HPDE6-E6E7 (cell line): ENCODE measurements around the gene ASIC3.
"Not testable (repeated sequence)": the region's sequence is repeated elsewhere in the genome, so short reads cannot be mapped to it uniquely, and the experiment has no call there.

Experiments
- DNase-seq: peaks from one replicate; pipeline ENCODE4 v3.0.0; 2011; ENCODE audit warnings: missing footprints; ENCODE audit errors: extremely low spot score

Gene ASIC3

GRCh38 chr7:151032936-151033863 is 15.1 kb upstream of the ASIC3 start:
- DNase-seq: no peak

GRCh38 chr7:151033864-151034249 is 14.5 kb upstream of the ASIC3 start:
- DNase-seq: no peak

GRCh38 chr7:151034312-151035025 is 13.9 kb upstream of the ASIC3 start:
- DNase-seq: no peak

- no peak for DNase-seq
These were observed 13.2 kb upstream of the ASIC3 start for GRCh38 chr7:151035026-151035717.

GRCh38 chr7:151035902-151036301 is 12.4 kb upstream of the ASIC3 start:
- DNase-seq: no peak

DNA sequence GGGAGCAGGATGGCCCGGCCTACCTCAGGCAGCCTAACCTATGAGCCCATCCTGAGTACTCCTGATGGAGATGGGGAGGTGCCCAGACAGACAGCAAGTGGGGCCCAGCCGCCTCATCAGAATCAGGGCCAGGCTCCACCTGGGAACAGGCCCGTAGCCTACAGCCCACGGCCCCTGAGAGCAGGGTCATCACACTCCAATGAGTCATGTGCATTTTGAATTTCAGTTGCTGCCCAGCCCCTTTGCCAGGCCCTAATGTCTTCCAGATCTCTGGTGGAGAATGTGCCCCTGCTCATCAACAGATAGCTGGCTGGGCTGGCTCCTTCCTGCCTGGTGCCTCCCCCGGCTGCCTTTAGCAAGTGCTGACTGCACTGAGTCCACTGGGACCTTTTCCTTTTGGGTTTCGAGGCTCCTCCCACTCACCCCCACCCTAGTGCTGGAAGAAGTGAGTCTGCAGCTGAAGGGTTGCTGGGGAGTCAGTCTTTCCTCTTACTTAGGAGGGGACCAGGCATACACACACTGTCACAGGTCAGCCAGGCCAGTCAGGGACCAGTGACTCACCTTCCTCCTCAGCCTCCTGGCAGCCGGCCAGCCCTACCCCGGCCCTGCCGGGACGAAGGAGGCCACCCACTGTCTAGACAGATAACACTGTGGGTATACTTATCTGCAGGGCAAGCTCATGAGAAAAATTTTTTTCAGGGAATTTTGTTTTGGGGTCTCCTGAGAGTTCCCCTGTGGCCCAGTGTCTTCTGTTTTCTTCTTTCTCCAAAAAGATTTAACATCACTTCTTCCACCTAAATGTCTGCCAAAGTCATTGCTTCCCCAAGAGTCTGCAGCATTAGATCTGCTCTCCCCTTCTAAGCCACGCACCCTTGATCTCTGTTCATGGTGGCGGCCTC is 9.1 kb upstream of the ASIC3 start:
- DNase-seq: no peak

DNA sequence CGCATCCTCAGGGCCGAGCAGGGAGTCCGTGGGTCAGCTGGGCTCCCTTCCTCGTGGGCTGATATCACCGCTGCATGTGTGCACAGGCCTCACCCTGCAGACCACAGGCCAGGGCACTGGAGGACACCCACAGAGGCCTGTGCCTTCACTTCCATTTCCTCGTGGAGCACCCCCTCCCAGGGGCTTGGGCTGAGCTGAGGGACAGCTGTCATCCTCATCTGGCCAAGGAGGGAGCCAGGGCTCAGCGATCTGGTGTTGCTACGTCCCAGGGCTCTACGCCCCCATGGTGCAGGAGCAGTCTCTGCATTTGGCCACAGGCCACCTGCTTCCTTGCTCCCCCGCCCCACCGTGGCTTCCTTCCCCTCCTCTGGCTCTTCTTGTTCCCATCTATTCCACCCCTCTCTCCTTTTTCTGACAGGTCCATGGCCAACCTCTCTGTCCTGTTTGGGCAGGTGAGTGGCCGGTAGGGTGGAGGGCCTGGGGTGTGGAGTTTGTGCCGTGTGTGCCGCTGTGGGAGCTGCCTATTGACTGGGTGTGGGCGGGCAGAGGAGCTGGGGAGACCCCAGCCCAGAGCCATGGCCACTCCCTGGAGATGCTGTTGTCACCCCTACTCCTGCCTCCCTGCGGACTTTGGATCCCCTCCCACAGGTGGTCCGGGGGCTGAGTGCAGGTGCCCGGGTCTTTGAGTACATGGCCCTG is 8.3 kb upstream of the ASIC3 start:
- DNase-seq: no peak

- no peak for DNase-seq
These were observed 7.5 kb upstream of the ASIC3 start for GRCh38 chr7:151040616-151041375.

- DNase-seq: not testable (repeated sequence)
These were observed 4.9 kb upstream of the ASIC3 start for GRCh38 chr7:151043449-151043848.

- DNase-seq: no peak
These were observed 4.4 kb upstream of the ASIC3 start for GRCh38 chr7:151043959-151044358.

GRCh38 chr7:151045262-151045661 is 3.1 kb upstream of the ASIC3 start:
- DNase-seq: no peak

DNA sequence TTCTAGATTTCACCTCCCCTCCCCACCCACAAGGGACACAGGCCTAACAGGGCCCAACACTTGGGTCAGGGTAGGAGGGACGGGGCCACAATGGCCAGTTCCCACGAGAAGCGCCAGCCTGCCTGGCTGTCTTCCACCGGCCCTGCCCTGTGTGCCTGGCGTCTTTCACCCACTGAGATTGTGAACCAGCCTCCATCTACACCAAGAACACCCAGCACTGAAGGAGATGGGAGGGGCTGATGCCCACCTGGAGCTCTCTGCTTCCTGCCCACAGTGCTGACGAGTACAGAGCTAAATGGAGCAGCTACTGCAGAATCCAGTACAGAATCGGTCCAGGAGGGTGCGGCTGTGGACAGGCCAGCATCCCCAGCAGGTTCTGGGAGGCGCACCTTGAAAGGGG is 2.4 kb upstream of the ASIC3 start:
- DNase-seq: no peak

- DNase-seq: no peak
These were observed 1.4 kb upstream of the ASIC3 start for GRCh38 chr7:151046603-151047573.

DNA sequence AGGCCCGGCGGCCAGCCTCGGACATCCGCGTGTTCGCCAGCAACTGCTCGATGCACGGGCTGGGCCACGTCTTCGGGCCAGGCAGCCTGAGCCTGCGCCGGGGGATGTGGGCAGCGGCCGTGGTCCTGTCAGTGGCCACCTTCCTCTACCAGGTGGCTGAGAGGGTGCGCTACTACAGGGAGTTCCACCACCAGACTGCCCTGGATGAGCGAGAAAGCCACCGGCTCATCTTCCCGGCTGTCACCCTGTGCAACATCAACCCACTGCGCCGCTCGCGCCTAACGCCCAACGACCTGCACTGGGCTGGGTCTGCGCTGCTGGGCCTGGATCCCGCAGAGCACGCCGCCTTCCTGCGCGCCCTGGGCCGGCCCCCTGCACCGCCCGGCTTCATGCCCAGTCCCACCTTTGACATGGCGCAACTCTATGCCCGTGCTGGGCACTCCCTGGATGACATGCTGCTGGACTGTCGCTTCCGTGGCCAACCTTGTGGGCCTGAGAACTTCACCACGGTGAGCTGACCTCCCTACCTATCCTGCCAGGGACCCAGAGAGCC is 656 bp downstream of the ASIC3 start:
- DNase-seq: no peak

DNA sequence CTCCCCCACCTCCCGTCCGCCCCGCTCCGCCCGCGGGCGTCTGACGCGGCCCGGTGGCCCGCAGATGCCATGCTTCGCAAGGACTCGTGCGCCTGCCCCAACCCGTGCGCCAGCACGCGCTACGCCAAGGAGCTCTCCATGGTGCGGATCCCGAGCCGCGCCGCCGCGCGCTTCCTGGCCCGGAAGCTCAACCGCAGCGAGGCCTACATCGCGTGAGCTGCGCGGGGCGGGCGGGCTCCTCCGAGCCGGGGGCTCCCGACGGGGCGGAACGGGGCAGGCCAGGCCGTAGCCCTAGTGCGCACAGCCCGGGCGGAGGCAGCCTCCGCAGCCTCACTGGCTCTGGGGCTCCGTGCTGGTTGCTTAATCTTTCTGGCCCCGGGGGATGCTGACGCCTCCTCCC is 2.8 kb downstream of the ASIC3 start:
- no peak for DNase-seq

- DNase-seq: no peak
These were observed 4.8 kb downstream of the ASIC3 start for GRCh38 chr7:151053096-151053495.

- no peak for DNase-seq
These were observed 5.4 kb downstream of the ASIC3 start for GRCh38 chr7:151053751-151054150.

DNA sequence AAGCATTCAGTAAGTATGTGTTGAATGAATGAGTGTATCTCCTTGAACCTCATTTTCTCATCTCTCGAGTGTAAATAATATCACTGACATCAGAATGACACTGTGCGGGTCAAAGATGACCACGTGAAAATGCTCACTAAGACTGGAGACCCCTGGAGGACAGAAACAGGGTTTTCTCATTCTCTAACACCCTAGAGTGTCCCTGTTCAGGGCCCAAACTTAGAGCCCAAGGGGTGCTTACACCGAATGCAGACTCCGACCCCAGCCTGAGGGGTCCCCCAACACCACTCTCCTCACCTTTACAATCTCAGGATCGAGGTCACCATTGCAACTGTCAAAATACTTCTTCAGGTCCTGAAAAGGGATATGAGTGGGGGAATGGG is 7.9 kb downstream of the ASIC3 start:
- DNase-seq: no peak
